Ishikawa (cell line): ENCODE data around the gene SIRT3.

Source experiments
- CEBPB ChIP-seq: IDR thresholded peaks from 2 replicates; pipeline ENCODE4 v1.6.1; 2012
- CREB1 ChIP-seq: IDR thresholded peaks from 2 replicates; pipeline ENCODE4 v1.6.1; 2012; ENCODE audit warnings: low read depth
- EGR1 ChIP-seq: IDR thresholded peaks from 2 replicates; pipeline ENCODE4 v1.6.1; 2012
- EP300 ChIP-seq: IDR thresholded peaks from 2 replicates; pipeline ENCODE4 v1.6.1; 2012; ENCODE audit warnings: borderline replicate concordance
- FOXM1 ChIP-seq: IDR thresholded peaks from 2 replicates; pipeline ENCODE4 v1.6.1; 2012; ENCODE audit warnings: low read depth, borderline replicate concordance
- NFIC ChIP-seq: IDR thresholded peaks from 2 replicates; pipeline ENCODE4 v1.6.1; 2012
- RAD21 ChIP-seq: IDR thresholded peaks from 2 replicates; pipeline ENCODE4 v1.6.1; 2012; ENCODE audit warnings: low read depth
- TAF1 ChIP-seq: IDR thresholded peaks from 2 replicates; pipeline ENCODE4 v1.6.1; 2012; ENCODE audit warnings: low read depth, mild to moderate bottlenecking
- TCF12 ChIP-seq: IDR thresholded peaks from 2 replicates; pipeline ENCODE4 v1.6.1; 2012; ENCODE audit warnings: low read depth
- TEAD4 ChIP-seq: IDR thresholded peaks from 2 replicates; pipeline ENCODE4 v1.6.1; 2012
- USF1 ChIP-seq: IDR thresholded peaks from 2 replicates; pipeline ENCODE4 v1.6.1; 2012
- YY1 ChIP-seq: IDR thresholded peaks from 2 replicates; pipeline ENCODE4 v1.6.1; 2012; ENCODE audit warnings: low read depth
- ZBTB7A ChIP-seq: IDR thresholded peaks from 2 replicates; pipeline ENCODE4 v1.6.1; 2012; ENCODE audit warnings: low read depth
- TF ChIP-seq, protein P1 (sequence below): IDR thresholded peaks from 2 replicates; pipeline ENCODE4 v1.6.1; 2012; ENCODE audit warnings: low read depth, mild to moderate bottlenecking
- TF ChIP-seq, protein P2 (sequence below): IDR thresholded peaks from 2 replicates; pipeline ENCODE4 v1.6.1; 2012

The SIRT3 gene

DNA sequence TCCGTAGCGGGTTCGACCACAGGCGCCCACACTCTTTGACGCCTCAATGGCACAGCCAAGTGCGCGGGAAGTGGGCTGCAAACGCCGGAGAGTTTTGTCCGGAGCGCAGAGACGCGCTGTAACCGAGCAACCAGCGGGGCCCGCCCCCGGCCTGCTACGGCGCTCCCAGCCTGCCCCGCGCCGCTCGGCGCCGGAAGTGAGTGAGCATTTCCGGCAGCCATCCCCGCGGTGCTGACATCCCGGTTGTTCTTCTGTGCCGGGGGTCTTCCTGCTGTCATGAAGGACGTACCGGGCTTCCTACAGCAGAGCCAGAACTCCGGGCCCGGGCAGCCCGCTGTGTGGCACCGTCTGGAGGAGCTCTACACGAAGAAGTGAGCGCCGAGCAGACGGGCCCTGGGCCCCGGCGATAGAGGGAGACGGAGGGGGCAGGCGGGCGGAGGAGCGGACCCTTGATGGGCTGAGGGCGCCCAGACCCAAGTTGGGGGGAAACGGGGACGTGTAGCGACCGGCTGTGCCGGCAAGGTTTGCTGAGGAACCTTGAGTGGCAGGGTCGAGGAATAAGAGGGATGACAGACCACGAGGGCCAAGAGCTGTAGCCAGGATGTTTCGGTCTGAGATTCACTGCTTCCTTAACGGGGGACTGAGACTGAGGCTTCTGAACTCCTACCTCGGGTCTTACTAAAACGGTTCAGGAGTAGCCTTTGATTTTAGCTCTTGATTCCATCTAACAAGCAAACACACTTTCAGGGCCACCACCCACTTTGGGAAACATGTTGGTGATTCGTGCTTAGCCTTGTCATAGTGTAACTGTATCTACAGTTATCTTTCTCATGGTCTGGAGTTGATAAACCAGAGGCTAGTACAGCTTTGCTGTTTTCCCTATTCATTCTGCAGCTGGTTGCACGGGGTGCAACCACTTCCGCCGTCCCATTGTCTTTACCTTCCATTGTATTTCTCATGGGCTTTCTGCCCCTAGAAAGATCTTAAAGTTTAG is 929 bp upstream of the SIRT3 start, which contains the start of gene PSMD13:
Gene PSMD13, plus strand, starts transcription at position 203 of the 994 bp plus-strand sequence. Its CDS starts 74 bp downstream, at position 277.
- TF ChIP-seq USF1 (no peak), TAF1 (peak; percentile 78), CEBPB (no peak), YY1 (peak; percentile 76), EGR1 (peak; percentile 41; the same call in 1 of the 2 replicates), ZBTB7A (peak; percentile 56; the same call in 1 of the 2 replicates), TCF12 (peak; percentile 47; the same call in 1 of the 2 replicates), EP300 (no peak), FOXM1 (no peak)

- TF ChIP-seq USF1 (no peak), EP300 (no peak), YY1 (no peak), ZBTB7A (no peak), EGR1 (no peak), FOXM1 (no peak), NFIC (no peak), RAD21 (no peak), TAF1 (no peak), TEAD4 (no peak), CREB1 (no peak)
- TF ChIP-seq, protein P1, sequence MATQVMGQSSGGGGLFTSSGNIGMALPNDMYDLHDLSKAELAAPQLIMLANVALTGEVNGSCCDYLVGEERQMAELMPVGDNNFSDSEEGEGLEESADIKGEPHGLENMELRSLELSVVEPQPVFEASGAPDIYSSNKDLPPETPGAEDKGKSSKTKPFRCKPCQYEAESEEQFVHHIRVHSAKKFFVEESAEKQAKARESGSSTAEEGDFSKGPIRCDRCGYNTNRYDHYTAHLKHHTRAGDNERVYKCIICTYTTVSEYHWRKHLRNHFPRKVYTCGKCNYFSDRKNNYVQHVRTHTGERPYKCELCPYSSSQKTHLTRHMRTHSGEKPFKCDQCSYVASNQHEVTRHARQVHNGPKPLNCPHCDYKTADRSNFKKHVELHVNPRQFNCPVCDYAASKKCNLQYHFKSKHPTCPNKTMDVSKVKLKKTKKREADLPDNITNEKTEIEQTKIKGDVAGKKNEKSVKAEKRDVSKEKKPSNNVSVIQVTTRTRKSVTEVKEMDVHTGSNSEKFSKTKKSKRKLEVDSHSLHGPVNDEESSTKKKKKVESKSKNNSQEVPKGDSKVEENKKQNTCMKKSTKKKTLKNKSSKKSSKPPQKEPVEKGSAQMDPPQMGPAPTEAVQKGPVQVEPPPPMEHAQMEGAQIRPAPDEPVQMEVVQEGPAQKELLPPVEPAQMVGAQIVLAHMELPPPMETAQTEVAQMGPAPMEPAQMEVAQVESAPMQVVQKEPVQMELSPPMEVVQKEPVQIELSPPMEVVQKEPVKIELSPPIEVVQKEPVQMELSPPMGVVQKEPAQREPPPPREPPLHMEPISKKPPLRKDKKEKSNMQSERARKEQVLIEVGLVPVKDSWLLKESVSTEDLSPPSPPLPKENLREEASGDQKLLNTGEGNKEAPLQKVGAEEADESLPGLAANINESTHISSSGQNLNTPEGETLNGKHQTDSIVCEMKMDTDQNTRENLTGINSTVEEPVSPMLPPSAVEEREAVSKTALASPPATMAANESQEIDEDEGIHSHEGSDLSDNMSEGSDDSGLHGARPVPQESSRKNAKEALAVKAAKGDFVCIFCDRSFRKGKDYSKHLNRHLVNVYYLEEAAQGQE, result no peak
Observed at GRCh38 chr11:235609-235996, 539 bp downstream of the SIRT3 start.

DNA sequence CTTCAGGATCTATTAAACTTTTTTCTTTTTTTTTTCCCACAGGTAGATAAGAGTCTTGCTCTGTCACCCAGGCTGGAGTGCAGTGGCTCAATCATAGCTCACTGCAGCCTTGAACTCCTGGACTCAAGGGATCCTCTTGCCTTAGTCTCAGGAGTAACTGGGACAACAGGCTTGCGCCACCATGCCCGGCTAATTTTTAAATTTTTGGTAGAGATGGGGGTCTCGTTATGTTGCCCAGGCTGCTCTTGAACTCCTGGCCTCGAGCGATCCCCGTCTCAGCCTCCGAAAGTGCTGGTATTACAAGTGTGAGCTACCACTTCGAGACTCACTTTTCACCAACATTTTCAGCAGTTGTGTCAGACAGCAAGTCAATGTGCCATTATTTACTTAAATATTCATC is 962 bp downstream of the SIRT3 start:
- TF ChIP-seq YY1 (no peak), CREB1 (no peak), EP300 (no peak), TAF1 (no peak), TEAD4 (no peak), CEBPB (no peak), TCF12 (no peak), EGR1 (no peak), ZBTB7A (no peak), NFIC (no peak), RAD21 (no peak), USF1 (no peak), FOXM1 (no peak)
- TF ChIP-seq, protein P2, sequence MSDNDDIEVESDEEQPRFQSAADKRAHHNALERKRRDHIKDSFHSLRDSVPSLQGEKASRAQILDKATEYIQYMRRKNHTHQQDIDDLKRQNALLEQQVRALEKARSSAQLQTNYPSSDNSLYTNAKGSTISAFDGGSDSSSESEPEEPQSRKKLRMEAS, result no peak
- TF ChIP-seq, protein P1, result no peak

GRCh38 chr11:232783-233565 is 3.2 kb downstream of the SIRT3 start:
- TF ChIP-seq, protein P2, result no peak
- TF ChIP-seq EP300 (no peak), TAF1 (no peak), EGR1 (no peak), RAD21 (no peak), TEAD4 (no peak), CEBPB (no peak), USF1 (no peak), TCF12 (no peak), NFIC (no peak), FOXM1 (no peak), YY1 (no peak), CREB1 (no peak), ZBTB7A (no peak)
- TF ChIP-seq, protein P1, result no peak
